A673 (cell line): ENCODE data around the gene XAF1. TPM values are rescaled to one million over a fixed set of nuclear protein-coding genes. Genes with fewer than 3 reads are reported as not detected.
A peak's percentile ranks its signal among the peaks of the same experiment; 100 is the strongest.

ENCODE experiments used
- BruUV-seq: library from RNA; stranded (reverse); fragments of 400-500 nt; replicated peaks from 2 replicates; lab custom pipeline; 2021; lab: Mats Ljungman, UMichigan
- CTCF ChIA-PET: fragments of 300-600 bp; sonication (Branson Sonifier 250); formaldehyde crosslinking; loops from one replicate; lab custom pipeline; 2022; ENCODE audit warnings: antibody characterized with exemption; lab: Charles Lee
- POLR2A ChIA-PET: fragments of 300-600 bp; sonication (Branson Sonifier 250); formaldehyde crosslinking; loops from one replicate; lab custom pipeline; 2022; ENCODE audit warnings: antibody characterized with exemption; ENCODE audit not compliant: low non-redundant PET; lab: Charles Lee
- DNase-seq: peaks from one replicate; pipeline ENCODE4 v3.0.0-alpha.2; 2015; ENCODE audit warnings: low spot score
- H3K27ac ChIP-seq: fragments of 200-600 bp; sonication (generic); 2 replicates; pipeline ENCODE4 v1.5.1; 2016; ENCODE audit warnings: mixed run types, low read depth, mild to moderate bottlenecking, mixed read lengths, antibody characterized with exemption, low read length; ENCODE audit not compliant: poor library complexity, severe bottlenecking
- H3K27me3 ChIP-seq: fragments of 200-600 bp; sonication (generic); replicated peaks from 2 replicates; pipeline ENCODE4 v1.6.1; 2017; ENCODE audit warnings: mixed run types, low read depth, mild to moderate bottlenecking, mixed read lengths, antibody characterized with exemption, low read length; ENCODE audit not compliant: insufficient read depth, poor library complexity
- H3K36me3 ChIP-seq: fragments of 200-600 bp; sonication (generic); 2 replicates; pipeline ENCODE4 v1.6.1; 2016; ENCODE audit warnings: mixed run types, mild to moderate bottlenecking, mixed read lengths, antibody characterized with exemption, low read length; ENCODE audit not compliant: insufficient read depth, poor library complexity, severe bottlenecking
- H3K4me1 ChIP-seq: fragments of 200-600 bp; sonication (generic); 2 replicates; pipeline ENCODE4 v1.6.1; 2017; ENCODE audit warnings: mixed run types, mild to moderate bottlenecking, mixed read lengths, antibody characterized with exemption, low read length; ENCODE audit not compliant: insufficient read depth, poor library complexity, severe bottlenecking
- H3K4me3 ChIP-seq: fragments of 200-600 bp; sonication (generic); 2 replicates; pipeline ENCODE4 v1.5.1; 2016; ENCODE audit warnings: low read depth, mixed run types, mild to moderate bottlenecking, mixed read lengths, low read length; ENCODE audit not compliant: poor library complexity, severe bottlenecking
- H3K9me3 ChIP-seq: fragments of 200-600 bp; sonication (generic); 2 replicates; pipeline ENCODE4 v1.6.1; 2016; ENCODE audit warnings: mixed run types, low read depth, mild to moderate bottlenecking, mixed read lengths, antibody characterized with exemption, low read length; ENCODE audit not compliant: poor library complexity, severe bottlenecking
- EZH2 ChIP-seq: fragments of 200-600 bp; sonication (generic); IDR thresholded peaks from 2 replicates; pipeline ENCODE4 v1.6.1; 2017; ENCODE audit warnings: borderline replicate concordance, low read depth, mild to moderate bottlenecking, mixed read lengths, antibody characterized with exemption, low read length; ENCODE audit not compliant: poor library complexity, severe bottlenecking
- intact Hi-C: fragments of 100-400 bp; cut with micrococcal nuclease; formaldehyde crosslinking; loops from one replicate; pipeline ENCODE4 v1.10.0; 2022; ENCODE audit not compliant: unreplicated experiment
- total RNA-seq: library from RNA; stranded (reverse); gene quantifications from 2 replicates; pipeline ENCODE4 v1.2.3, GENCODE V29; 2021
- TF ChIP-seq, protein P1 (sequence below): fragments of 300-800, 200-600 bp; sonication (generic); conservative IDR thresholded peaks from 2 replicates; pipeline ENCODE4 v1.5.1; 2017; ENCODE audit warnings: low read depth, mild to moderate bottlenecking, antibody characterized with exemption, low read length, moderate library complexity, mixed read lengths

Gene XAF1
- total RNA-seq, 1 experiment from 2014 or later = not detected

DNA sequence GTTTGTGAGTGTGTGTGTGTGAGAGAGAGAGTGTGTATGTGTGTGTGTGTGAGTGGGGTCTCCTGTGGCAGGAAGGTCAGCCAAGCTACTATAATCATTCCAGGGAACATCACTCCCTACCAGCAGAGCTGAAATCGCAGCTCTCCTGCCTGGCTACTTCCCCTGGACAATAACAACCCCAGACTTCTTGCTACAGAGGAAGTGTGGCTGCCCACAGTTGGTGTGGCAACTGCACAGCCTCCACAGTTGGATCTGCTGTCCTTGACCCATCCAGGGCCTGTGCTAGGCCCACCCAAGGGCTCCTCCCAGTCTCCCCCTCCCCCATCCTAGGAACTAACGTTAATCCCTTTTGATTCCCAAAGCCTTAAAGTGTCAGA is 44.2 kb upstream of the XAF1 start:
- BruUV-seq = no TSS peak
- peaks cover 39% of the 10 kb centered on the region for H3K27me3 ChIP-seq
- no peak overlapping the region for H3K4me3 ChIP-seq
- CTCF ChIA-PET = no interaction called here
- DNase-seq = no peak
- intact Hi-C loops = no loop called here
- no peaks in the 10 kb centered on the region for H3K36me3 ChIP-seq
- H3K9me3 ChIP-seq = no peaks in the 10 kb centered on the region
- H3K4me1 ChIP-seq = no peaks in the 10 kb centered on the region
- TF ChIP-seq, protein P1, sequence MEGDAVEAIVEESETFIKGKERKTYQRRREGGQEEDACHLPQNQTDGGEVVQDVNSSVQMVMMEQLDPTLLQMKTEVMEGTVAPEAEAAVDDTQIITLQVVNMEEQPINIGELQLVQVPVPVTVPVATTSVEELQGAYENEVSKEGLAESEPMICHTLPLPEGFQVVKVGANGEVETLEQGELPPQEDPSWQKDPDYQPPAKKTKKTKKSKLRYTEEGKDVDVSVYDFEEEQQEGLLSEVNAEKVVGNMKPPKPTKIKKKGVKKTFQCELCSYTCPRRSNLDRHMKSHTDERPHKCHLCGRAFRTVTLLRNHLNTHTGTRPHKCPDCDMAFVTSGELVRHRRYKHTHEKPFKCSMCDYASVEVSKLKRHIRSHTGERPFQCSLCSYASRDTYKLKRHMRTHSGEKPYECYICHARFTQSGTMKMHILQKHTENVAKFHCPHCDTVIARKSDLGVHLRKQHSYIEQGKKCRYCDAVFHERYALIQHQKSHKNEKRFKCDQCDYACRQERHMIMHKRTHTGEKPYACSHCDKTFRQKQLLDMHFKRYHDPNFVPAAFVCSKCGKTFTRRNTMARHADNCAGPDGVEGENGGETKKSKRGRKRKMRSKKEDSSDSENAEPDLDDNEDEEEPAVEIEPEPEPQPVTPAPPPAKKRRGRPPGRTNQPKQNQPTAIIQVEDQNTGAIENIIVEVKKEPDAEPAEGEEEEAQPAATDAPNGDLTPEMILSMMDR = no peak
- no peak for TF ChIP-seq EZH2
- H3K27ac ChIP-seq = no peak overlapping the region
- POLR2A ChIA-PET = no interaction called here

DNA sequence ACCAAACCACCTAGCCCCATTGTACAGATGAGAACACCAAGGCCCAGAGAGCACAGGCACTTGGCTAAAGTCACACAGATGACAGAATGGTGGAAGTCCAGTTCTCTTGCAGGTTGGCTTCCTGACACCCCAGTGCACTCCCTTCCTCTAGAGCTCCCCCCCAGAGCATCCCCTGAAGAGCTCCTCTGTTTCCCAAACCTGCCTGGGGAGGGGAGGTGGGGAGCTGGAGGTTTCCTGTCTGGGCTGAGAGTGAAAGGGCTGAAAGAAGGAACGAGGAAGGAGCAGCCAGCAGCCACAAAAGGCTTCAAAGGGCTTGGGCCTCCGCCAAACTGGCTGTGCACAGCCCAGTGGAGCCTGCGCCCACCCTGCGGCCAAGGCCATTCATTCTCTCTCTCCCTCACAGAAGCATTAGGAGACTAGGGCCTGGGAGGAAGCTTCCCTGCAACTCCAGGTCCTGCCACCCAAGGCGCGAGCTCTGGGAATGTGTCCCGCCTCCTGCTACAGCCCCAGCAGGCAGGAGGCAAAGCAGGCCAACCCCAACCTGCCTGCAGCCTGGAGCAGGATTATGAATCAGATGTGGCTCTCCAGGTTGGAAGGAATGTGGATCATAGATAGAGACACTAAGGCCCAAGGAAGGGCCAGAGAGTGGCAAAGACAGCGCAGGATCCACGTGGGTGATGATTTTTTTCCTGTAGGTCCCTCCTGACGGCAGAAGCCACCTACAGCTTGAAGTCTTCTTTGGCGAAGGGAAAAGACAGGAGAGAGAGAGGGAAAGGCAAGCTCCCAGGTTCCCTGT is 43.6 kb upstream of the XAF1 start:
- Histone ChIP-seq H3K9me3 (no peaks in the 10 kb centered on the region), H3K27me3 (peaks cover 39% of the 10 kb centered on the region), H3K4me3 (no peak overlapping the region), H3K27ac (no peak overlapping the region), H3K4me1 (no peaks in the 10 kb centered on the region), H3K36me3 (no peaks in the 10 kb centered on the region)
- CTCF ChIA-PET = interaction anchor here (0.6 kb wide), 1 partner anchor 310 kb away, joined by 3 read pairs; no protein-coding TSS in a partner anchor
- BruUV-seq = no TSS peak
- TF ChIP-seq, protein P1 = no peak
- no peak for TF ChIP-seq EZH2
- intact Hi-C loops = no loop called here
- DNase-seq = peak; percentile 21
- POLR2A ChIA-PET = no interaction called here

DNA sequence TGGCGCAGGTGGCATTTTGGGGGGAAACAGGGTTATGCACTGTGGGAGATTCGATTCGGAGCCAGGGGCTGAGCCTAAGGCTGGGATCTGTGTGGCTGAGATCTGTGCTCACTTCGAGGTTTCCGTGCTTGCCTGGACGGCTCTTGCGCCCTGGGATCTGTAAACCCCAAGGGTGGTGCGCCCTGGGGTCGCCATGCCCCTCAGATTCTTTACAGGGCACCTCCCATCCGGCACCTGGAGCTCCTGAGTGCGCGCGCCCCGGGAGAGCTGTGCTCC is 43.1 kb upstream of the XAF1 start:
- intact Hi-C loops = no loop called here
- TF ChIP-seq, protein P1 = no peak
- TF ChIP-seq EZH2 = no peak
- ChIA-PET POLR2A (no interaction called here), CTCF (interaction anchor here (0.6 kb wide), 1 partner anchor 309 kb away, joined by 3 read pairs; no protein-coding TSS in a partner anchor)
- peaks cover 42% of the 10 kb centered on the region for H3K27me3 ChIP-seq
- BruUV-seq = no TSS peak
- no peaks in the 10 kb centered on the region for H3K36me3 ChIP-seq
- no peak overlapping the region for H3K27ac ChIP-seq
- no peaks in the 10 kb centered on the region for H3K4me1 ChIP-seq
- H3K4me3 ChIP-seq = peak overlapping the region; percentile 19
- DNase-seq = no peak
- no peaks in the 10 kb centered on the region for H3K9me3 ChIP-seq
